GM10248 (cell line): ENCODE data around the gene CAMTA1.

Experiments
- CTCF ChIA-PET: fragments of 300-600 bp; sonication (Branson Sonifier 250); formaldehyde crosslinking; extraction: SDS; loops from one replicate; lab custom pipeline; 2021; ENCODE audit warnings: antibody characterized with exemption; lab: Yijun Ruan, JAX
- POLR2A ChIA-PET: fragments of 350-650 bp; sonication (Branson Sonifier 250); formaldehyde crosslinking; extraction: SDS; loops from one replicate; lab custom pipeline; 2020; ENCODE audit warnings: antibody characterized with exemption; lab: Yijun Ruan, JAX
- DNase-seq: peaks from one replicate; pipeline ENCODE4 v3.0.0; 2012; ENCODE audit errors: extremely low spot score
- CTCF ChIP-seq: IDR thresholded peaks from 2 replicates; pipeline ENCODE4 v1.5.1; 2012; ENCODE audit warnings: mild to moderate bottlenecking, low read depth; ENCODE audit errors: extremely low read depth, missing control alignments, control extremely low read depth

Gene CAMTA1

GRCh38 chr1:6930732-6931300 is 145.6 kb downstream of the CAMTA1 start:
- POLR2A ChIA-PET = no interaction called here

GRCh38 chr1:6935361-6935883 is 150.2 kb downstream of the CAMTA1 start:
- TF ChIP-seq CTCF = no peak
- POLR2A ChIA-PET = no interaction called here
- no peak for DNase-seq
- CTCF ChIA-PET = no interaction called here

More at GRCh38 chr1:6930732-6931300, 145.6 kb downstream of the CAMTA1 start:
- no peak for TF ChIP-seq CTCF
- no peak for DNase-seq
- CTCF ChIA-PET = interaction anchor here (0.9 to 1.0 kb wide), 2 partner anchors 32 to 211 kb away, joined by 3 read pairs; no protein-coding TSS in a partner anchor

GRCh38 chr1:6935911-6936690 is 150.8 kb downstream of the CAMTA1 start:
- CTCF ChIA-PET = no interaction called here
- POLR2A ChIA-PET = no interaction called here

DNA sequence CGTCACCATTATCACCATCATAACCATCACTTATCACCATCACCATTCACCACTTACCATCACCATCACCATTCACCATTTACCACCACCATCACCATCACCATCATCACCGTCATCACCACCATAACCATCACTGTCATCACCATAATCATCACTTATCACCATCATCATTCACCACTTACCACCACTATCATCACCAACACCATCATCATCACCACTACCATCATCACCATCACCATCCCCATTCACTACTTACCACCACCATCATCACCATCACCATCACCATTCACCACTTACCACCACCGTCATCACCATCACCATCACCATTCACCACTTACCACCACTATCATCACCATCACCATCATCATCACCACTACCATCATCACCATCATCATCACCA is 151.8 kb downstream of the CAMTA1 start:
- ChIA-PET CTCF (no interaction called here), POLR2A (no interaction called here)
- DNase-seq = no peak
- no peak for TF ChIP-seq CTCF

More at GRCh38 chr1:6935911-6936690, 150.8 kb downstream of the CAMTA1 start:
- no peak for DNase-seq
- TF ChIP-seq CTCF = no peak

GRCh38 chr1:6939363-6939762 is 154.1 kb downstream of the CAMTA1 start:
- CTCF ChIA-PET = interaction anchor here (0.9 kb wide), 1 partner anchor 17 kb away, joined by 3 read pairs; no protein-coding TSS in a partner anchor

More at GRCh38 chr1:6939363-6939762, 154.1 kb downstream of the CAMTA1 start:
- no peak for TF ChIP-seq CTCF
- DNase-seq = no peak
- POLR2A ChIA-PET = no interaction called here
